Mammary epithelial cell (primary cell): ENCODE data around the gene PREP.

ENCODE experiments used
- CTCF ChIP-seq, 2 donors: IDR thresholded peaks in 1 of 2; conservative IDR thresholded peaks in 1 of 2; 2 replicates each; pipeline ENCODE4 v1.5.1; 2011 to 2012; ENCODE audit warnings: inconsistent platforms in 2 of 2, low read length in 2 of 2, mild to moderate bottlenecking in 2 of 2, control low read depth in 1 of 2, low read depth in 1 of 2; ENCODE audit not compliant: insufficient read depth in 1 of 2; ENCODE audit errors: extremely low read depth in 1 of 2
- EZH2 ChIP-seq: IDR thresholded peaks from 2 replicates; pipeline ENCODE4 v1.6.1; 2012; ENCODE audit warnings: low read length, inconsistent platforms, borderline replicate concordance

GRCh38 chr6:105364243-105364642, 38.6 kb downstream of the PREP start:
- no peak for TF ChIP-seq CTCF (conservative IDR thresholded peaks at IDR 0.05 in 1 of 2, IDR thresholded peaks at IDR 0.05 in 1 of 2; ENCODE audit: extremely low read depth in 1 of 2, insufficient read depth in 1 of 2, low read depth in 1 of 2, low read length in 2 of 2)
- no peak for TF ChIP-seq EZH2
